Measurements from ENCODE around the gene TGM3.

TGM3 gene

DNA sequence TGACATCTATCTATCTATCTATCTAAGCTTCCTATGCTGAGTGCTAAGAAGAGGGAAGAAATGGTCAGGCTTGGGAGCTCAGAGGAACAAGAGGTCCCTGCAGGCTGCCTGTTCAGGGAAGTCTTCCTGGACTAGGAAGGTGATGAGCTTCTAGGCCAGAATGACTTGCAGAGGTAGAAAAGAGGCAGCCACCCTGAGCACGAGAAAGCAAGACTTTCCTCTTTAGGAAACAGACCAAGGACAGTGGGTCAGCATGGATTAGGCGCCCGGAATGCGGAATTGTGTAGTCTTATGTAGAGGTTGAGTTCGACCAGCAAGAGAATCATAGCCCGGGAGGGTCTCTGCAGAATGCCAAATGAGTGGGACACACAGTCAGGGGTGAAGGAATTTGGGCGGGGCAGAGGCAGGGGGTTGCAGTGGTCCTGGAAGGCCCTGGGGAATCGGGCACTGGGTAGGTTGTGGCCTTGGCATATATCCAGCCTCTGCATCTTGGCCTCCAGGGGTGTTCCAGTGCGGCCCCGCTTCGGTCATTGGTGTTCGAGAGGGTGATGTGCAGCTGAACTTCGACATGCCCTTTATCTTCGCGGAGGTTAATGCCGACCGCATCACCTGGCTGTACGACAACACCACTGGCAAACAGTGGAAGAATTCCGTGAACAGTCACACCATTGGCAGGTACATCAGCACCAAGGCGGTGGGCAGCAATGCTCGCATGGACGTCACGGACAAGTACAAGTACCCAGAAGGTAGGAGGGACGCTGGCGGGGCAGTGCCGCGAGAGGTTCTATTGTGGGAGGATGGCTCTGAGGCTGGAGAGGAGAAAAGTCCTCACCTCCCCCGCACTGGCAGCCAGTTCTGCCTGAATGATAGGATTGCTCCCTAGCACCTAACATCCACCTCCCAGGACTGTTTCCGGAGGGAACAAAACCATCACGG lies 32.1 kb downstream of the TGM3 start:
- POLR2A ChIA-PET = no interaction called here
- TF ChIP-seq L3MBTL2 (conservative IDR thresholded peaks at IDR 0.05) = no peak
- no peak for TF ChIP-seq ARNT (IDR thresholded peaks at IDR 0.05)
- TF ChIP-seq FOXM1 (IDR thresholded peaks at IDR 0.05; ENCODE audit: borderline replicate concordance) = no peak
- TF ChIP-seq HDGF (IDR thresholded peaks at IDR 0.05; ENCODE audit: borderline replicate concordance) = no peak
- no peak for TF ChIP-seq SP1 (IDR thresholded peaks at IDR 0.05)
- no peak for TF ChIP-seq NFRKB (IDR thresholded peaks at IDR 0.05)
- CTCF ChIA-PET = no interaction called here
- no peak for DNase-seq (ENCODE audit: extremely low spot score)

DNA sequence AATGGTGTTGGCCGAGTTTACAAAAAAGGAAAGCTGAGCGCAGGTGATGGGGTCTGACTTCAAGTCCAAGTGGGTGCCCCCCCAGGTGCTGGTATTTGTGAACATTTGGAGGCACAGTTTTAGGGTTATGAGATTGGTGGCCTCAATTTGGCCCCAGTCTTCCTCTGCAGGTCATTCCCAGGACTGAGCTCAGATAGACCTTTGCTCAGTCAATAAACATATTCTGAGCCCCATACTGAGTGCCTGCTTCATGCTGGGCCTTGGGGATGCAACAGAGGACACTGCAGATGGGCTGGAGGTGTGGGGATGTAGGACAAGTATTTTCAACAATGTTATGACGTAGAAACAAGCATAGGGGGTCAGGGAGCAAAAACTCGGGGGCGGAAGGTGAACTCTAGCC lies 33.5 kb downstream of the TGM3 start:
- CTCF ChIA-PET = no interaction called here
- DNase-seq (ENCODE audit: extremely low spot score) = no peak
- POLR2A ChIA-PET = no interaction called here
- TF ChIP-seq NFRKB (IDR thresholded peaks at IDR 0.05) (no peak), LEF1 (IDR thresholded peaks at IDR 0.05; ENCODE audit: borderline replicate concordance) (no peak), ZNF384 (IDR thresholded peaks at IDR 0.05) (no peak), SUZ12 (IDR thresholded peaks at IDR 0.05) (no peak), FOXM1 (IDR thresholded peaks at IDR 0.05; ENCODE audit: borderline replicate concordance) (no peak), FOXK2 (IDR thresholded peaks at IDR 0.05) (no peak), ELF4 (IDR thresholded peaks at IDR 0.05) (no peak), TARDBP (IDR thresholded peaks at IDR 0.05) (no peak), L3MBTL2 (conservative IDR thresholded peaks at IDR 0.05) (no peak), FOXA1 (IDR thresholded peaks at IDR 0.05) (no peak), CTBP1 (IDR thresholded peaks at IDR 0.05; ENCODE audit: borderline replicate concordance) (no peak), SP1 (IDR thresholded peaks at IDR 0.05) (no peak), BHLHE40 (IDR thresholded peaks at IDR 0.05; ENCODE audit: borderline replicate concordance) (no peak), HDGF (IDR thresholded peaks at IDR 0.05; ENCODE audit: borderline replicate concordance) (no peak), ARNT (IDR thresholded peaks at IDR 0.05) (no peak)
- TF ChIP-seq, protein P1, sequence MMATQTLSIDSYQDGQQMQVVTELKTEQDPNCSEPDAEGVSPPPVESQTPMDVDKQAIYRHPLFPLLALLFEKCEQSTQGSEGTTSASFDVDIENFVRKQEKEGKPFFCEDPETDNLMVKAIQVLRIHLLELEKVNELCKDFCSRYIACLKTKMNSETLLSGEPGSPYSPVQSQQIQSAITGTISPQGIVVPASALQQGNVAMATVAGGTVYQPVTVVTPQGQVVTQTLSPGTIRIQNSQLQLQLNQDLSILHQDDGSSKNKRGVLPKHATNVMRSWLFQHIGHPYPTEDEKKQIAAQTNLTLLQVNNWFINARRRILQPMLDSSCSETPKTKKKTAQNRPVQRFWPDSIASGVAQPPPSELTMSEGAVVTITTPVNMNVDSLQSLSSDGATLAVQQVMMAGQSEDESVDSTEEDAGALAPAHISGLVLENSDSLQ (IDR thresholded peaks at IDR 0.05) = no peak

DNA sequence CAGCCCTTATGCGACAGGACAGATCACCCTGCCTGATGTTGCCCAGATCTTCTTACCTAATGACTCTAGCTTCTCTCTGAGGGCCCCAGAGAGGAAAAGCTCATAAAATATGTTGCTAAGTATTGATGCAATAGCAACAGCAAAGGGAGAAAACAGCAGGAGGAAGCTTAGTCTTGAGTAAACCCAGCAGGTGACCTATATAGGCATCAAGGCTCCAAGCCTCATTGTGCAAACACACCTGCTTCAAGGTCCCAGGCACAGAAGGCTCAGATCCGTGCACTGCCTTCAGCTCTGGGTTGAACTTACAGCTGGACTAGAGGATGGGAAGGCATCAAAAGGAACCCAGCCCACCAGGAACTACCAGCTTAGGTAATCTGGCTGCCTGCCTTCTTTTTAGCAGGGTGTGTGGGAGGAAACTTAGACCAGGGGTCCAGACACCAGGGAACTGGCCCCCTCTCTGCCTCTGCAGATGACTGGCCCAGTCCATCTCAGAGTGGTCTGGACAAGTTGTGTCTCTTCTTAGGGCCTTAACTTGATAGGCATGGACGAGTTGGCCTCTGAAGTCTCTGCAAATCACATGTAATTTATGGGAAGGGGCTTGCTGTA lies 34.4 kb downstream of the TGM3 start:
- DNase-seq (ENCODE audit: extremely low spot score) = no peak
- ChIA-PET POLR2A (no interaction called here), CTCF (no interaction called here)
- no peak for TF ChIP-seq ZNF384 (IDR thresholded peaks at IDR 0.05)
- TF ChIP-seq L3MBTL2 (conservative IDR thresholded peaks at IDR 0.05) = no peak
- no peak for TF ChIP-seq SP1 (IDR thresholded peaks at IDR 0.05)
- TF ChIP-seq ARNT (IDR thresholded peaks at IDR 0.05) = no peak
- no peak for TF ChIP-seq HDGF (IDR thresholded peaks at IDR 0.05; ENCODE audit: borderline replicate concordance)
- no peak for TF ChIP-seq CTBP1 (IDR thresholded peaks at IDR 0.05; ENCODE audit: borderline replicate concordance)
- TF ChIP-seq NFRKB (IDR thresholded peaks at IDR 0.05) = no peak
- no peak for TF ChIP-seq ELF4 (IDR thresholded peaks at IDR 0.05)
- TF ChIP-seq, protein P1 (IDR thresholded peaks at IDR 0.05) = no peak
- no peak for TF ChIP-seq LEF1 (IDR thresholded peaks at IDR 0.05; ENCODE audit: borderline replicate concordance)
- no peak for TF ChIP-seq TARDBP (IDR thresholded peaks at IDR 0.05)
- TF ChIP-seq FOXM1 (IDR thresholded peaks at IDR 0.05; ENCODE audit: borderline replicate concordance) = no peak
- TF ChIP-seq BHLHE40 (IDR thresholded peaks at IDR 0.05; ENCODE audit: borderline replicate concordance) = no peak
- no peak for TF ChIP-seq SUZ12 (IDR thresholded peaks at IDR 0.05)
- TF ChIP-seq FOXK2 (IDR thresholded peaks at IDR 0.05) = no peak
- TF ChIP-seq FOXA1 (IDR thresholded peaks at IDR 0.05) = no peak

DNA sequence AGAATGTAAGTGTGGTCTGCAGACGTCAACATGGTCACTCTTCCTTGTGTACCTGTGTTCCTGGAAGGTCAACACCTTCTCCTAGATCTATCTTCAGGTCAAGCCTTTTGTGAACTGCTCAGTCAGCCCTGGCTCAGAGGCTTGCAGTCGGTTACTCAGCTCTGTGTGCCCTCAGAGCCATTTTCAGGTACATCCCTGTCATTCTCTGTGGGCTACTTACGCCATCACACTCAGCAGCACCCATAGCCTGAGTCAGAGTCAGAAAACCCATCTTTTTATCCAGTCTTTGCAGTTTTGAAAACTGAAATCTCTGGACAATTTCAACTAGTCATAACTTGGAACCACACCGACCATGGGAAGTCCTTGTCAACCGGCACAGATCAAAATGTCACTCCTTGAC lies 35.3 kb downstream of the TGM3 start:
- TF ChIP-seq FOXK2 (IDR thresholded peaks at IDR 0.05) (no peak), TARDBP (IDR thresholded peaks at IDR 0.05) (no peak), CTBP1 (IDR thresholded peaks at IDR 0.05; ENCODE audit: borderline replicate concordance) (no peak), FOXA1 (IDR thresholded peaks at IDR 0.05) (no peak), SP1 (IDR thresholded peaks at IDR 0.05) (no peak), HDGF (IDR thresholded peaks at IDR 0.05; ENCODE audit: borderline replicate concordance) (no peak), FOXM1 (IDR thresholded peaks at IDR 0.05; ENCODE audit: borderline replicate concordance) (no peak), ZNF384 (IDR thresholded peaks at IDR 0.05) (no peak), BHLHE40 (IDR thresholded peaks at IDR 0.05; ENCODE audit: borderline replicate concordance) (no peak), L3MBTL2 (conservative IDR thresholded peaks at IDR 0.05) (no peak), ELF4 (IDR thresholded peaks at IDR 0.05) (no peak)
- CTCF ChIA-PET = no interaction called here

DNA sequence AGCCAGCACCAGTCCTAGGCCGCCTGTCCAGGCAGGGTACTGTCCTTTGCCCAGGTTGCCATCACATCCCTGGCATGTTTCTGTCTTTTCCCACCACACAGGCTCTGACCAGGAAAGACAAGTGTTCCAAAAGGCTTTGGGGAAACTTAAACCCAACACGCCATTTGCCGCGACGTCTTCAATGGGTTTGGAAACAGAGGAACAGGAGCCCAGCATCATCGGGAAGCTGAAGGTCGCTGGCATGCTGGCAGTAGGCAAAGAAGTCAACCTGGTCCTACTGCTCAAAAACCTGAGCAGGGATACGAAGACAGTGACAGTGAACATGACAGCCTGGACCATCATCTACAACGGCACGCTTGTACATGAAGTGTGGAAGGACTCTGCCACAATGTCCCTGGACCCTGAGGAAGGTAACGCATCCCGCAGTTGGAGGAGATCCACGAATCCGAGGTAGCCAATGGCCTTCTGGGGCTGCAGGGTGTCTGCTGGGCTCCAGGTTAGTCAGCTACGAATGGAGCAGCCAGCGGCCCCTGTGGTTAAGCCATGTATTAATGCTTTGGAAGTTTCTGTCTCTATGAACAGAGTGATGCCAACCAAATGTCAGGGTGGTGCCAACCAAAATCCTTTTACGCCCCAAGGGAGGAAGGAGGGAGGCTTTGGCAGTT lies 36.2 kb downstream of the TGM3 start:
- CTCF ChIA-PET = no interaction called here
- TF ChIP-seq TARDBP (IDR thresholded peaks at IDR 0.05) (no peak), BHLHE40 (IDR thresholded peaks at IDR 0.05; ENCODE audit: borderline replicate concordance) (no peak), L3MBTL2 (conservative IDR thresholded peaks at IDR 0.05) (no peak), SP1 (IDR thresholded peaks at IDR 0.05) (no peak), HDGF (IDR thresholded peaks at IDR 0.05; ENCODE audit: borderline replicate concordance) (no peak), CTBP1 (IDR thresholded peaks at IDR 0.05; ENCODE audit: borderline replicate concordance) (no peak), FOXA1 (IDR thresholded peaks at IDR 0.05) (no peak), NFRKB (IDR thresholded peaks at IDR 0.05) (no peak), ELF4 (IDR thresholded peaks at IDR 0.05) (no peak), SUZ12 (IDR thresholded peaks at IDR 0.05) (no peak), ARNT (IDR thresholded peaks at IDR 0.05) (no peak), LEF1 (IDR thresholded peaks at IDR 0.05; ENCODE audit: borderline replicate concordance) (no peak), ZNF384 (IDR thresholded peaks at IDR 0.05) (no peak), FOXM1 (IDR thresholded peaks at IDR 0.05; ENCODE audit: borderline replicate concordance) (no peak), FOXK2 (IDR thresholded peaks at IDR 0.05) (no peak)
- TF ChIP-seq, protein P1 (IDR thresholded peaks at IDR 0.05) = no peak
- POLR2A ChIA-PET = no interaction called here
- DNase-seq (ENCODE audit: extremely low spot score) = no peak

More for the DNA sequence above, 35.3 kb downstream of the TGM3 start:
- POLR2A ChIA-PET = no interaction called here
- no peak for DNase-seq (ENCODE audit: extremely low spot score)
